ENCODE results near the gene DQX1.
A peak's percentile ranks its signal among the peaks of the same experiment; 100 is the strongest.

The DQX1 gene

GRCh38 chr2:74512744-74513604 lies 13.1 kb downstream of the DQX1 start:
- peaks cover 64% of the 10 kb centered on the region for H3K27me3 Mint-ChIP-seq

GRCh38 chr2:74511104-74511989 lies 14.7 kb downstream of the DQX1 start:
- Mint-ChIP-seq H3K9me3 (no peaks in the 10 kb centered on the region), H3K27ac (no peak overlapping the region), H3K4me3 (no peak overlapping the region), H3K36me3 (ENCODE audit: low read depth) (peaks cover 10% of the 10 kb centered on the region), H3K27me3 (peaks cover 48% of the 10 kb centered on the region), H3K4me1 (ENCODE audit: low read depth) (peaks cover 40% of the 10 kb centered on the region)

More at GRCh38 chr2:74512744-74513604, 13.1 kb downstream of the DQX1 start:
- Mint-ChIP-seq H3K4me1 (ENCODE audit: low read depth) (peaks cover 32% of the 10 kb centered on the region), H3K36me3 (ENCODE audit: low read depth) (no peaks in the 10 kb centered on the region), H3K9me3 (no peaks in the 10 kb centered on the region), H3K4me3 (no peak overlapping the region), H3K27ac (no peak overlapping the region)

GRCh38 chr2:74510272-74510671 lies 15.8 kb downstream of the DQX1 start:
- no peak overlapping the region for H3K4me3 Mint-ChIP-seq

GRCh38 chr2:74507926-74508520 lies 18.0 kb downstream of the DQX1 start:
- Mint-ChIP-seq H3K9me3 (no peaks in the 10 kb centered on the region), H3K27me3 (peaks cover 46% of the 10 kb centered on the region), H3K4me3 (peak overlapping the region; percentile 98), H3K27ac (peak overlapping the region; percentile 99), H3K36me3 (ENCODE audit: low read depth) (peaks cover 28% of the 10 kb centered on the region), H3K4me1 (ENCODE audit: low read depth) (peaks cover 49% of the 10 kb centered on the region)

More at GRCh38 chr2:74510272-74510671, 15.8 kb downstream of the DQX1 start:
- no peaks in the 10 kb centered on the region for H3K9me3 Mint-ChIP-seq
- no peak overlapping the region for H3K27ac Mint-ChIP-seq
- H3K4me1 Mint-ChIP-seq (ENCODE audit: low read depth) = peaks cover 39% of the 10 kb centered on the region
- peaks cover 40% of the 10 kb centered on the region for H3K27me3 Mint-ChIP-seq
- H3K36me3 Mint-ChIP-seq (ENCODE audit: low read depth) = peaks cover 19% of the 10 kb centered on the region

- Mint-ChIP-seq H3K27me3 (peaks cover 43% of the 10 kb centered on the region), H3K36me3 (ENCODE audit: low read depth) (peaks cover 28% of the 10 kb centered on the region), H3K27ac (peak within 1 kb of the TSS; percentile 99), H3K4me3 (peak within 1 kb of the TSS; percentile 98), H3K4me1 (ENCODE audit: low read depth) (peaks cover 55% of the 10 kb centered on the region), H3K9me3 (no peaks in the 10 kb centered on the region)
Observed at GRCh38 chr2:74507145-74507925, 18.7 kb downstream of the DQX1 start, which contains the start of gene PCGF1. TSS of gene PCGF1 (minus strand) at chr2:74507695. CDS start at chr2:74507668, 27 bp downstream.

- Mint-ChIP-seq H3K27ac (no peak overlapping the region), H3K4me1 (ENCODE audit: low read depth) (peaks cover 65% of the 10 kb centered on the region), H3K27me3 (peaks cover 44% of the 10 kb centered on the region)
Observed at GRCh38 chr2:74505448-74506246, 20.4 kb downstream of the DQX1 start.

GRCh38 chr2:74504591-74504990 lies 21.4 kb downstream of the DQX1 start:
- Mint-ChIP-seq H3K4me1 (ENCODE audit: low read depth) (peaks cover 72% of the 10 kb centered on the region), H3K27me3 (peaks cover 48% of the 10 kb centered on the region)

More at GRCh38 chr2:74505448-74506246, 20.4 kb downstream of the DQX1 start:
- Mint-ChIP-seq H3K36me3 (ENCODE audit: low read depth) (peaks cover 28% of the 10 kb centered on the region), H3K4me3 (peak overlapping the region; percentile 28), H3K9me3 (no peaks in the 10 kb centered on the region)

GRCh38 chr2:74503506-74504475 lies 22.2 kb downstream of the DQX1 start:
- Mint-ChIP-seq H3K36me3 (ENCODE audit: low read depth) (peaks cover 28% of the 10 kb centered on the region), H3K27me3 (peaks cover 51% of the 10 kb centered on the region), H3K27ac (no peak overlapping the region), H3K4me1 (ENCODE audit: low read depth) (peaks cover 77% of the 10 kb centered on the region), H3K4me3 (peak overlapping the region; percentile 73), H3K9me3 (no peaks in the 10 kb centered on the region)

More at GRCh38 chr2:74504591-74504990, 21.4 kb downstream of the DQX1 start:
- peak overlapping the region; percentile 31 for H3K4me3 Mint-ChIP-seq
- H3K27ac Mint-ChIP-seq = no peak overlapping the region
- H3K36me3 Mint-ChIP-seq (ENCODE audit: low read depth) = peaks cover 28% of the 10 kb centered on the region
- no peaks in the 10 kb centered on the region for H3K9me3 Mint-ChIP-seq

- Mint-ChIP-seq H3K4me3 (peak overlapping the region; percentile 73), H3K36me3 (ENCODE audit: low read depth) (peaks cover 28% of the 10 kb centered on the region), H3K27me3 (peaks cover 57% of the 10 kb centered on the region), H3K4me1 (ENCODE audit: low read depth) (peaks cover 79% of the 10 kb centered on the region), H3K27ac (no peak overlapping the region), H3K9me3 (no peaks in the 10 kb centered on the region)
Observed at GRCh38 chr2:74502720-74503505, 23.1 kb downstream of the DQX1 start.

GRCh38 chr2:74502147-74502719 lies 23.8 kb downstream of the DQX1 start:
- peaks cover 61% of the 10 kb centered on the region for H3K27me3 Mint-ChIP-seq
- H3K9me3 Mint-ChIP-seq = no peaks in the 10 kb centered on the region
- no peak overlapping the region for H3K27ac Mint-ChIP-seq
- H3K4me3 Mint-ChIP-seq = peak overlapping the region; percentile 73
- peaks cover 80% of the 10 kb centered on the region for H3K4me1 Mint-ChIP-seq (ENCODE audit: low read depth)
- peaks cover 25% of the 10 kb centered on the region for H3K36me3 Mint-ChIP-seq (ENCODE audit: low read depth)

- H3K9me3 Mint-ChIP-seq = no peaks in the 10 kb centered on the region
- peaks cover 20% of the 10 kb centered on the region for H3K36me3 Mint-ChIP-seq (ENCODE audit: low read depth)
- H3K27me3 Mint-ChIP-seq = peaks cover 61% of the 10 kb centered on the region
- H3K4me1 Mint-ChIP-seq (ENCODE audit: low read depth) = peaks cover 72% of the 10 kb centered on the region
- no peak overlapping the region for H3K4me3 Mint-ChIP-seq
- H3K27ac Mint-ChIP-seq = no peak overlapping the region
Observed at GRCh38 chr2:74501335-74502071, 24.5 kb downstream of the DQX1 start.

All from stimulated activated naive CD8-positive, alpha-beta T cell treated with anti-CD3 and anti-CD28 coated beads, Interleukin-15, Interleukin-2, amounts not matched to agents 100 ng/mL and 50 ng/mL, for 24 hours (primary cell).